Measurements from ENCODE around the gene WNT9A.

WNT9A gene

DNA sequence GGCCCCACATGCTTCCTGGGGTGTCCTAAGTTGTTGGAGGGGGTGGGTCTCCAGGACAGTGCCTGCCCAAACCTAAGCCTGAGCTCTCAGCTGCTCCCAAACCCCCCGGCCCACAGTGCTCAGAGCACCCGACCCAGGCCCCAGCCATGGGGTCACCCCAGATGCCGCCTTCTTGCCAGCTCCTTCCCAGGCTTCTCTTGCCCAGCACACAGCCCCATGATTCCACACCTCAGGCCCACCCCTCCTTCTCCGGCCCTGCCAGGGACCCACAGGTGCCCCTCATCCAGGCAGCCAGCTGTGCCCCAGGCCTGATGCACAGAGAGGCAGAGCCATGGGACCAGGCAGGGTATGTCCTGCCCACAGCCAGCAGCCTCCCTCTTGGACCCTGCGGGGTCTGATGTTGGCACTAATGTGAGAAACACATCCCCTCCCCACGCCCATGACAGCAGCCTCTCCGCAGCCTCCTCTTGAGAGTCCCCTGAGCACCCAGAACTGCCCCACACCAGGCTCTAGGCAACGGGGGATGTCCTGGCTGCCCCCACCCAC lies 4.9 kb downstream of the WNT9A start:
- no peak for DNase-seq (ENCODE audit: insufficient read length)
- no peak for TF ChIP-seq POLR2AphosphoS5 (IDR thresholded peaks at IDR 0.05; ENCODE audit: low read depth, low read length)
- no peak for FAIRE-seq

GRCh38 chr1:227942021-227942715 lies 5.6 kb downstream of the WNT9A start:
- no peak for FAIRE-seq

DNA sequence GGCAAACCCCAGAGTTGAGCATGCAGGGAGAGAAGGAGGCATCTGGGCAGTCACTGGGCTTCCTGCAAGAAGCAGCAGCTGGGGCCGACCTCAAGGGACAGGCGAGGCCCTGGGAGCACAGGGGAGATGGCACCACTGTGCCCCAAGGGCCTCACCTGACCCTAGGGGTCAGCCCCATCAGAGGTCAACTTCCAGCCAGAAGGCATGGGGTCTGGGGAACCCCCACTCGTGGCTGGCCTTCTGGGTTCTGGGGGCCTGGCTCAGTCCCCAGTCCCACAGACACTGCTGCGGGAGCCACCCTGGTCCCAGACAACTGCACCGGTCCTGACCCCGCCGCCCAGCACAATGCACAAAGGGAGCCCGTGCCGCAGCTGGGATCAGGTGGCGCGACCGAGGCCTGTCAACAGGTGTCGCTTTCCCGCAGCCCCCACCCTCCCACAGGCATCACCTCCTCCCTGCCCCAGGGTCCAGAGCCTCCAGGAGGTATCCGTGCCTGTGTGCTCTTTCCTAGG lies 6.2 kb downstream of the WNT9A start:
- FAIRE-seq = no peak
- DNase-seq (ENCODE audit: insufficient read length) = no peak
- TF ChIP-seq TAF1 (IDR thresholded peaks at IDR 0.05; ENCODE audit: borderline replicate concordance, low read depth, low read length) (no peak), POLR2A (IDR thresholded peaks at IDR 0.05; ENCODE audit: low read depth, low read length) (no peak), POLR2AphosphoS5 (IDR thresholded peaks at IDR 0.05; ENCODE audit: low read depth, low read length) (no peak)

More at GRCh38 chr1:227942021-227942715, 5.6 kb downstream of the WNT9A start:
- DNase-seq (ENCODE audit: insufficient read length) = no peak
- no peak for TF ChIP-seq POLR2A (IDR thresholded peaks at IDR 0.05; ENCODE audit: low read depth, low read length)
- TF ChIP-seq TAF1 (IDR thresholded peaks at IDR 0.05; ENCODE audit: borderline replicate concordance, low read depth, low read length) = no peak
- TF ChIP-seq POLR2AphosphoS5 (IDR thresholded peaks at IDR 0.05; ENCODE audit: low read depth, low read length) = no peak

DNA sequence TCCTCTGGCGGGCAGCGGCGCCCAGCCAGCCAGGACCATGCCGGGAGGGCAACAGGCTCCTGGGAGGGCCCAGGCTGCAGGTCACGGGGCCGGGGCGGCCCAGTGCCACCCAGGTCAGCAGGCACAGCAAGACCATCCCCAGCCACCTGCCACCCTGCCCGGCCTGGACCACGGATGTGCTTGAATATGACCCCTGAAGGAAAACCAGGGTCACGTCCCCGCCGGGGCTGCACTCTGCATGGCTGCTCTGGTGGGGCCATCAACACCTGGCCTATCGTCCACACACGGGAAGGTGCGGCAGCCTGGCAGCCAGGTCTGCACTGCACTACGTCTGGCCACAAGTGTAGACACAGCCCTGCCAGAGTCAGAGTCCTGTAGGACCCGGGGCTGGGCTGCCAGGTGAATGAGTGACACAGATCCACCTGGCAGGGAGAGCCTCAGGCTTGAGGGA lies 6.9 kb downstream of the WNT9A start:
- FAIRE-seq (no peak), DNase-seq (ENCODE audit: insufficient read length) (peak; percentile 10)
- TF ChIP-seq POLR2A (IDR thresholded peaks at IDR 0.05; ENCODE audit: low read depth, low read length) (no peak), POLR2AphosphoS5 (IDR thresholded peaks at IDR 0.05; ENCODE audit: low read depth, low read length) (no peak), TAF1 (IDR thresholded peaks at IDR 0.05; ENCODE audit: borderline replicate concordance, low read depth, low read length) (no peak)

GRCh38 chr1:227939791-227940771 lies 7.7 kb downstream of the WNT9A start:
- DNase-seq (ENCODE audit: insufficient read length) (peak; percentile 8), FAIRE-seq (no peak)
- TF ChIP-seq POLR2AphosphoS5 (IDR thresholded peaks at IDR 0.05; ENCODE audit: low read depth, low read length) (no peak), TAF1 (IDR thresholded peaks at IDR 0.05; ENCODE audit: borderline replicate concordance, low read depth, low read length) (no peak), POLR2A (IDR thresholded peaks at IDR 0.05; ENCODE audit: low read depth, low read length) (no peak)

DNA sequence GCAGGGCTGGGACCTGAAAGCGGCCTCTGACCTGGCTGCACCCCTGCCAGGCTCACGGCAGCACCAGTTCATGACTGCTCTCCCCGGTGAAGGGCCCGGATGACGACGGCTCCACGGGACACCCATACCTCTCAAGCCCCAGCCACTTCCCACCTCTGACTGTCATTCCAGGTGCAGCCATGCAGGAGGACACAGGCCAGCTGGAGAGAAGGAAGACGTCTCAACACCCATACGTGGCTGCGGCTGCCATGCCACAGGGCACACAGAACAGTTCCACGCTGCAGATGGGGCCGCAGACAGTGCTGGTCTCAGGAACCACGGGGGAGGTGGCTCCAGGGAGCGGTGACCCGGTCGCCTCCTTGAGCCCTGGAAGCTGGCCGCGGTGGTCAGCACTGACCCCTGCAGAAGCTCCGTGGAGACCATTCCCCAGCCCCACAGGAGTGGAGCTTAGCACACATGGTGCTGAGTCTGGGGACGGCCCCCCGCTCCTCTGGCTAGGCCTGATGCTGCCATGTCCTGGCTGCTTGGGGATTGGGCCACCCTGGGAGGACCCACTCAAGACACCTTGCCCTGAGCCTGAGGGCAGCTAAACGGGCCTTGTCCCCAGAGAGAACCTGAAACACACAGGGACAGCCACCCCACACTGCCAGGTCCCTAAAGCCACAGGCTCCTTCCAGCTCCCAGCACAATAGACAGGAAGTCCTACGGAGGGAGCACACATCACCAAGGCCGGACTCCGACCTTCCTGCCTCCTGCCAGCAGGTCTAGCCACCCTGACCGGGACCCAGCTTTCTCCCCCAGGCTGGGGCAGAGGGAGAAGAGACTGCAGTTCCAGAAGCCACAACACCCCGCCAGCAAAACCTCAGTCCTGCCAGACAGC lies 8.6 kb downstream of the WNT9A start:
- no peak for TF ChIP-seq POLR2AphosphoS5 (IDR thresholded peaks at IDR 0.05; ENCODE audit: low read depth, low read length)
- no peak for TF ChIP-seq TAF1 (IDR thresholded peaks at IDR 0.05; ENCODE audit: borderline replicate concordance, low read depth, low read length)
- TF ChIP-seq POLR2A (IDR thresholded peaks at IDR 0.05; ENCODE audit: low read depth, low read length) = no peak
- FAIRE-seq (no peak), DNase-seq (ENCODE audit: insufficient read length) (no peak)

GRCh38 chr1:227938276-227938675 lies 9.5 kb downstream of the WNT9A start:
- no peak for FAIRE-seq

DNA sequence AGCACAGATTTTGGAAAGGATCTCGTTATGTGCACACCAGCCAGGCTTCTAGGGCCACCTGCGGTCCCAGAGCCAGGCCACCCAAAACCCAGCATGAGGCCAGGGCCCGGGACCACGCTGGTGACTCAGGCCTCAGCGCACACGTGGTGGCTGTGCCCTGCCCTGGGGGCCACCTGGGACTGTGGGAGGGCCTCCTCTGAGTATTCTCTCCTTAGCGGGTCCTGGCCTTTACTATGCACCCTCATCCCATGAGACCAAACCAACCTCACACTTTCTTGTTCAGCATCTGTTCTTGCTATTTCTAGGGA lies 9.9 kb downstream of the WNT9A start:
- no peak for FAIRE-seq
- no peak for DNase-seq (ENCODE audit: insufficient read length)
- no peak for TF ChIP-seq POLR2A (IDR thresholded peaks at IDR 0.05; ENCODE audit: low read depth, low read length)
- TF ChIP-seq POLR2AphosphoS5 (IDR thresholded peaks at IDR 0.05; ENCODE audit: low read depth, low read length) = no peak
- no peak for TF ChIP-seq TAF1 (IDR thresholded peaks at IDR 0.05; ENCODE audit: borderline replicate concordance, low read depth, low read length)

More at GRCh38 chr1:227938276-227938675, 9.5 kb downstream of the WNT9A start:
- DNase-seq (ENCODE audit: insufficient read length) = no peak
- no peak for TF ChIP-seq POLR2AphosphoS5 (IDR thresholded peaks at IDR 0.05; ENCODE audit: low read depth, low read length)
- TF ChIP-seq POLR2A (IDR thresholded peaks at IDR 0.05; ENCODE audit: low read depth, low read length) = no peak
- no peak for TF ChIP-seq TAF1 (IDR thresholded peaks at IDR 0.05; ENCODE audit: borderline replicate concordance, low read depth, low read length)

DNA sequence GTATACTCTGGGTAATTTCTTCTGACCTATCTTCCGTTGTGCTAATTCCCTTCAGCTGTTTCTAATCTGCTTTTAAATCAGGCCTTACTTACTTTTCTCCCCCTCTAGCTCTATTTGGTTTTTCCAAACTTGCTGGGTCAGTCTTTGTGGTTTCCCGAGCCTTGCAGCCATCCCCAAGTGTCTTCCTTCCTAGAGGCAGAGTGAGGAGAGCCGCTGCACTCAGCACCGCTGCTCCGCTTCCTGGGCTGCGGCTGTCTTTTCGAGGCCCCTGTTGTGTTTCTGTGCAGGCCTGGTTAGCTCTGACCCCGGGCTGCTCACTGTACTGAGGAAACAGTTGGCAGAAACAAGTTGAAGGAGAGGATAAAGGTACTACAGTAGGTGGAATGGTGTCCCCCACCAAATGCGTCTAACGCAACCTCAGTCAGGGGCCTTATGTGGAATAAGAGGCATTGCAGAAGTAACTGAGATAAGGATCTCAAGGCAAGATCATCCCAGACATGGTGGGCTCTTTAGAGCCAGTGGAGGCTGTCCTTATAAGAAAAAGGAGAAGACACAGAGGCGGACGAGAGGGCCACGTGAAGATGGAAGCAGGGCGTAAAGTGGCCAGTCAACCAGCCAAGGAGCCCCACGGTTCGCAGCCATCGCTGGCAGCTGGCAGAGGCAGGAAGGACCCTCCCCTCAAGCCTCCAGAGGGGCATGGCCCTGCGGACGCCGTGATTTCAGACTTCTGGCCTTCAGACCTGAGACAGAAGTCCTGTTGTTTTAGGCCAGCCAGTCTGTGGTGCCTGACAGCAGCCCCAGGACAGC lies 10.5 kb downstream of the WNT9A start:
- FAIRE-seq = no peak
- no peak for DNase-seq (ENCODE audit: insufficient read length)
- no peak for TF ChIP-seq TAF1 (IDR thresholded peaks at IDR 0.05; ENCODE audit: borderline replicate concordance, low read depth, low read length)
- no peak for TF ChIP-seq POLR2AphosphoS5 (IDR thresholded peaks at IDR 0.05; ENCODE audit: low read depth, low read length)
- no peak for TF ChIP-seq POLR2A (IDR thresholded peaks at IDR 0.05; ENCODE audit: low read depth, low read length)

DNA sequence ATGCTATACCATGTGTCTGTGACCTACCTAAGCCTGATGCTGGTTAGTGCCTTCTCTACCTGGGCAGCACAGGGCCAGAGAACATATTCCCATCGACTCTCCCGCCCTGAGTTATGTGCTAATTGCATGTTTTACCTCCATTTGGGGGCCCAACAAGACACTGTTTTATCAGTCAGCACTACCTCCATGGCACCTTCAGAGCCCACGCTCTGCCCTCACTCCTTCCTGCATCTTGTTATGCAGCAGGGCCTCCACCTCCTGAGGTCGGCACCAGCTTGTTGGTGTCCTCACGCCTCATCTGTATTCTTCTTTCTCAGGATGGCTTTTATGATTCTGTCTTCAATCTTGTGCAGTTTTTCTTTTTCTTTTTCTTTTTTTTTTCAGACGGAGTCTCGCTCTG lies 11.9 kb downstream of the WNT9A start:
- DNase-seq (ENCODE audit: insufficient read length) (no peak), FAIRE-seq (no peak)
- TF ChIP-seq TAF1 (IDR thresholded peaks at IDR 0.05; ENCODE audit: borderline replicate concordance, low read depth, low read length) = no peak
- TF ChIP-seq POLR2A (IDR thresholded peaks at IDR 0.05; ENCODE audit: low read depth, low read length) = no peak
- TF ChIP-seq POLR2AphosphoS5 (IDR thresholded peaks at IDR 0.05; ENCODE audit: low read depth, low read length) = no peak
